Panc1 (cell line): ENCODE measurements around the gene GRM2. TPM values are rescaled to one million over a fixed set of nuclear protein-coding genes. Genes with fewer than 3 reads are reported as not detected.
A peak's percentile ranks its signal among the peaks of the same experiment; 100 is the strongest.

Source experiments
- ATAC-seq: fragments of 200-7000 bp; cut with Tn5 transposase; 2 replicates; pipeline ENCODE4 v1.9.1; 2020; ENCODE audit warnings: mild to moderate bottlenecking, moderate library complexity
- BruUV-seq: library from RNA; stranded (reverse); fragments of 400-500 nt; replicated peaks from 2 replicates; lab custom pipeline; 2021; lab: Mats Ljungman, UMichigan
- CTCF ChIA-PET: fragments of 300-600 bp; sonication (Branson Sonifier 250); formaldehyde crosslinking; loops from one replicate; lab custom pipeline; 2022; ENCODE audit warnings: antibody characterized with exemption; lab: Charles Lee
- POLR2A ChIA-PET: fragments of 300-600 bp; sonication (Branson Sonifier 250); formaldehyde crosslinking; loops from one replicate; lab custom pipeline; 2022; ENCODE audit warnings: antibody characterized with exemption; lab: Charles Lee
- DNase-seq: peaks from one replicate; pipeline ENCODE4 v3.0.0-alpha.2; 2010; ENCODE audit warnings: low read depth, low spot score
- H3K27ac ChIP-seq: 2 replicates; pipeline ENCODE4 v1.5.1; 2011; ENCODE audit warnings: mild to moderate bottlenecking, low read length, inconsistent platforms
- H3K27me3 ChIP-seq: fragments of 200-500 bp; sonication (Bioruptor generic); 2 replicates; pipeline ENCODE4 v1.6.0; 2014; ENCODE audit warnings: low read length, inconsistent platforms; ENCODE audit not compliant: control insufficient read depth, insufficient read depth
- H3K36me3 ChIP-seq: fragments of 200-500 bp; sonication (Bioruptor generic); 2 replicates; pipeline ENCODE4 v1.5.1; 2014; ENCODE audit warnings: inconsistent platforms, mild to moderate bottlenecking, low read length, moderate library complexity; ENCODE audit not compliant: control insufficient read depth, insufficient read depth
- H3K4me1 ChIP-seq: 2 replicates; pipeline ENCODE4 v1.5.1; 2011; ENCODE audit warnings: inconsistent platforms, mild to moderate bottlenecking, low read length, moderate library complexity; ENCODE audit not compliant: control insufficient read depth, insufficient read depth
- H3K4me3 ChIP-seq, 2 experiments: 2 replicates each; pipeline ENCODE4 v1.5.1; 2011 to 2012; ENCODE audit warnings: low read depth in 2 of 2, low read length in 2 of 2, mild to moderate bottlenecking in 2 of 2, inconsistent platforms in 1 of 2, moderate library complexity in 1 of 2
- H3K9me3 ChIP-seq: fragments of 200-500 bp; sonication (Bioruptor generic); 2 replicates; pipeline ENCODE4 v1.5.1; 2014; ENCODE audit warnings: low read depth, mild to moderate bottlenecking, inconsistent platforms, low read length, moderate library complexity; ENCODE audit not compliant: control insufficient read depth, insufficient read depth
- CTCF ChIP-seq: fragments of 450-650 bp; IDR thresholded peaks from 2 replicates; pipeline ENCODE4 v1.5.1; 2017; ENCODE audit warnings: mild to moderate bottlenecking
- POLR2AphosphoS5 ChIP-seq: IDR thresholded peaks from 2 replicates; pipeline ENCODE4 v1.6.1; 2012; ENCODE audit warnings: mild to moderate bottlenecking, low read depth, low read length, moderate library complexity
- REST ChIP-seq, 2 experiments: IDR thresholded peaks; 2 replicates each; pipeline ENCODE4 v1.6.1; 2011 to 2012; ENCODE audit warnings: low read depth in 2 of 2, control low read depth in 1 of 2, low read length in 1 of 2, mild to moderate bottlenecking in 1 of 2, moderate library complexity in 1 of 2; ENCODE audit not compliant: insufficient read depth in 1 of 2
- SIN3A ChIP-seq: IDR thresholded peaks from 2 replicates; pipeline ENCODE4 v1.6.1; 2012; ENCODE audit warnings: low read depth, mild to moderate bottlenecking, low read length, moderate library complexity, borderline replicate concordance; ENCODE audit not compliant: insufficient read depth
- TCF7L2 ChIP-seq: IDR thresholded peaks from 2 replicates; pipeline ENCODE4 v1.6.1; 2011; ENCODE audit warnings: mild to moderate bottlenecking, low read depth, low read length, inconsistent platforms
- in situ Hi-C: cut with HindIII; loops from 2 replicates; pipeline ENCODE4 v1.10.0; 2016; ENCODE audit warnings: low sequenced_read_pairs, low pct_unique_long_range_greater_than_20kb
- intact Hi-C: fragments of 100-400 bp; cut with micrococcal nuclease; formaldehyde crosslinking; loops from one replicate; pipeline ENCODE4 v1.10.0; 2022; ENCODE audit not compliant: unreplicated experiment
- total RNA-seq: library from RNA; stranded (reverse); gene quantifications from one replicate; pipeline ENCODE4 v1.2.1, GENCODE V29; 2021; ENCODE audit not compliant: unreplicated experiment

The GRM2 gene
- total RNA-seq, 1 experiment from 2014 or later = 0.21 TPM

- H3K9me3 ChIP-seq = no peaks in the 10 kb centered on the region
- intact Hi-C loops (loop anchor here (5.0 kb wide), 1 partner anchor 83 kb away; no protein-coding TSS in a partner anchor), in situ Hi-C loops (no loop called here)
- ATAC-seq (no peak), DNase-seq (no peak)
- H3K27me3 ChIP-seq = no peaks in the 10 kb centered on the region
- BruUV-seq = no TSS peak
- H3K36me3 ChIP-seq = no peaks in the 10 kb centered on the region
- ChIA-PET POLR2A (interaction anchor here (0.5 kb wide), 1 partner anchor 220 kb away, joined by 4 read pairs; no protein-coding TSS in a partner anchor), CTCF (interaction anchor here (0.7 to 1.6 kb wide), 4 partner anchors 10 to 80 kb away, joined by 3 read pairs; no protein-coding TSS in a partner anchor)
- H3K27ac ChIP-seq = no peak overlapping the region
- peak; percentile 62 for TF ChIP-seq CTCF
- TF ChIP-seq TCF7L2 = no peak
- no peak overlapping the region for H3K4me3 ChIP-seq
- no peaks in the 10 kb centered on the region for H3K4me1 ChIP-seq
Measured at GRCh38 chr3:51719410-51720025, 12.7 kb downstream of the GRM2 start.

- in situ Hi-C loops (no loop called here), intact Hi-C loops (no loop called here)
- BruUV-seq = no TSS peak
- ATAC-seq (no peak), DNase-seq (no peak)
- no peaks in the 10 kb centered on the region for H3K9me3 ChIP-seq
- no peak for TF ChIP-seq POLR2AphosphoS5
- TF ChIP-seq CTCF = no peak
- TF ChIP-seq REST (IDR thresholded peaks at IDR 0.05; ENCODE audit: insufficient read depth in 1 of 2, low read depth in 2 of 2, low read length in 1 of 2) = no peak
- no peak for TF ChIP-seq TCF7L2
- TF ChIP-seq SIN3A = no peak
- H3K27ac ChIP-seq = no peak overlapping the region
- H3K4me1 ChIP-seq = no peaks in the 10 kb centered on the region
- no peaks in the 10 kb centered on the region; the same call in 1 of the 2 replicates for H3K27me3 ChIP-seq
- CTCF ChIA-PET = no interaction called here
- H3K4me3 ChIP-seq = no peak overlapping the region
- H3K36me3 ChIP-seq = no peaks in the 10 kb centered on the region
- POLR2A ChIA-PET = no interaction called here
Measured at GRCh38 chr3:51720292-51721061, 13.6 kb downstream of the GRM2 start.
